HepG2 (cell line): ENCODE data around the gene AKT2. TPM values are rescaled to one million over a fixed set of nuclear protein-coding genes. Genes with fewer than 3 reads are reported as not detected.

Source experiments
- GABPA ChIP-seq, 2 experiments: IDR thresholded peaks; 2 replicates each; pipeline ENCODE4 v1.6.1; 2011 to 2016; ENCODE audit warnings: low read depth in 2 of 2, low read length in 1 of 2, missing biosample characterization in 1 of 2, missing genetic modification characterization in 1 of 2
- GATA4 ChIP-seq: sonication (generic); IDR thresholded peaks from 2 replicates; pipeline ENCODE4 v1.6.1; 2016; ENCODE audit warnings: antibody characterized with exemption, low read depth, borderline replicate concordance
- MEIS2 ChIP-seq: sonication (generic); formaldehyde crosslinking; IDR thresholded peaks from 2 replicates; pipeline ENCODE4 v1.9.0; 2021; ENCODE audit warnings: mild to moderate bottlenecking, missing genetic modification reagents
- MXI1 ChIP-seq: IDR thresholded peaks from 3 replicates; pipeline ENCODE4 v1.6.1; 2012; ENCODE audit warnings: low read depth, low read length, inconsistent platforms, borderline replicate concordance
- MZF1 ChIP-seq: sonication (generic); formaldehyde crosslinking; IDR thresholded peaks from 2 replicates; pipeline ENCODE4 v1.8.1; 2023; ENCODE audit warnings: mild to moderate bottlenecking, missing genetic modification reagents, borderline replicate concordance
- NR2F1 ChIP-seq, 2 experiments: fragments of 450-650 bp in 1 of 2; formaldehyde crosslinking in 1 of 2; IDR thresholded peaks; 2 replicates each; pipeline versions ENCODE4 v1.5.0 to v1.6.1; 2016 to 2020; ENCODE audit warnings: mild to moderate bottlenecking in 1 of 2, missing compliant biosample characterization in 1 of 2, missing genetic modification reagents in 1 of 2, moderate library complexity in 1 of 2
- SIN3B ChIP-seq: fragments of 150-350 bp; IDR thresholded peaks from 2 replicates; pipeline ENCODE4 v1.6.1; 2014; ENCODE audit warnings: low read length
- SMAD9 ChIP-seq: sonication (generic); formaldehyde crosslinking; IDR thresholded peaks from 2 replicates; pipeline ENCODE4 v1.5.1; 2020; ENCODE audit warnings: mild to moderate bottlenecking, missing genetic modification reagents
- U2AF2 ChIP-seq: fragments of 200-400 bp; formaldehyde crosslinking; IDR thresholded peaks from 2 replicates; pipeline ENCODE4 v1.6.1; 2017; ENCODE audit warnings: low read depth, mild to moderate bottlenecking, low read length
- ZNF205 ChIP-seq: IDR thresholded peaks from 2 replicates; pipeline ENCODE4 v1.6.1; 2018; ENCODE audit warnings: missing biosample characterization, missing genetic modification reagents
- ZNF224 ChIP-seq: sonication (generic); formaldehyde crosslinking; IDR thresholded peaks from 2 replicates; pipeline ENCODE4 v1.5.0; 2020; ENCODE audit warnings: mild to moderate bottlenecking, missing genetic modification reagents
- ZNF232 ChIP-seq: sonication (generic); formaldehyde crosslinking; IDR thresholded peaks from 2 replicates; pipeline ENCODE4 v1.4.0; 2020; ENCODE audit warnings: missing genetic modification reagents, borderline replicate concordance
- ZNF251 ChIP-seq: sonication (generic); formaldehyde crosslinking; IDR thresholded peaks from 2 replicates; pipeline ENCODE4 v1.9.0; 2021; ENCODE audit warnings: mild to moderate bottlenecking, missing genetic modification reagents
- ZNF496 ChIP-seq: sonication (generic); formaldehyde crosslinking; IDR thresholded peaks from 2 replicates; pipeline ENCODE4 v1.8.1; 2023; ENCODE audit warnings: mild to moderate bottlenecking, moderate library complexity, missing genetic modification reagents; ENCODE audit not compliant: insufficient replicate concordance
- ZNF547 ChIP-seq: sonication (generic); formaldehyde crosslinking; IDR thresholded peaks from 2 replicates; pipeline ENCODE4 v1.5.1; 2020; ENCODE audit warnings: mild to moderate bottlenecking, missing genetic modification reagents
- ZNF556 ChIP-seq: sonication (generic); formaldehyde crosslinking; IDR thresholded peaks from 2 replicates; pipeline ENCODE4 v1.4.0; 2020; ENCODE audit warnings: mild to moderate bottlenecking, missing genetic modification reagents, borderline replicate concordance
- ZNF589 ChIP-seq: sonication (generic); formaldehyde crosslinking; conservative IDR thresholded peaks from 2 replicates; pipeline ENCODE4 v1.8.0; 2022; ENCODE audit warnings: mild to moderate bottlenecking, moderate library complexity, missing genetic modification reagents
- ZNF790 ChIP-seq: sonication (generic); formaldehyde crosslinking; IDR thresholded peaks from 2 replicates; pipeline ENCODE4 v1.8.0; 2022; ENCODE audit warnings: missing genetic modification reagents, mild to moderate bottlenecking, borderline replicate concordance
- ZNF879 ChIP-seq: sonication (generic); formaldehyde crosslinking; IDR thresholded peaks from 2 replicates; pipeline ENCODE4 v1.8.1; 2023; ENCODE audit warnings: missing genetic modification reagents
- polyA plus RNA-seq, 8 experiments: library from polyadenylated mRNA; depleted of rRNA in 3 of 8; stranded (reverse) in 7 of 8; unstranded in 1 of 8; fragments of >200 nt; fragmentation: Illumina TruSeq in 4 of 8; extraction: Trizol in 4 of 8; gene quantifications; 2 replicates each; pipeline versions ENCODE4 v1.2.1 to v1.2.3, GENCODE V29; 2011 to 2016; ENCODE audit warnings: low read depth in 4 of 8, missing spikeins in 1 of 8, mixed read lengths in 1 of 8; ENCODE audit not compliant: insufficient read depth in 1 of 8
- total RNA-seq, 5 experiments: library from RNA; depleted of rRNA; stranded (reverse); fragments of >200 nt; fragmentation: Illumina TruSeq; extraction: Trizol; gene quantifications; 2 replicates each; pipeline ENCODE4 v1.2.3, GENCODE V29; 2016; ENCODE audit warnings: low read depth in 1 of 5
- TF ChIP-seq, protein P1 (sequence below): sonication (generic); formaldehyde crosslinking; IDR thresholded peaks from 2 replicates; pipeline ENCODE4 v1.5.0; 2020; ENCODE audit warnings: missing genetic modification reagents, mild to moderate bottlenecking, borderline replicate concordance
- TF ChIP-seq, protein P2 (sequence below): sonication (generic); formaldehyde crosslinking; IDR thresholded peaks from 2 replicates; pipeline ENCODE4 v1.4.0; 2020; ENCODE audit warnings: missing genetic modification reagents, borderline replicate concordance
- TF ChIP-seq, protein P3 (sequence below), 2 experiments: sonication (generic) in 1 of 2; formaldehyde crosslinking in 1 of 2; IDR thresholded peaks; 2 replicates each; pipeline versions ENCODE4 v1.4.0 to v1.6.1; 2016 to 2020; ENCODE audit warnings: borderline replicate concordance in 1 of 2, low read depth in 1 of 2, mild to moderate bottlenecking in 1 of 2, missing genetic modification reagents in 1 of 2

The AKT2 gene
- total and polyA plus RNA-seq, 2 of the 13 experiments (the other 11 are each of a cell fraction or from before 2014, with no cell fraction given), result 82.1 to 173 TPM

DNA sequence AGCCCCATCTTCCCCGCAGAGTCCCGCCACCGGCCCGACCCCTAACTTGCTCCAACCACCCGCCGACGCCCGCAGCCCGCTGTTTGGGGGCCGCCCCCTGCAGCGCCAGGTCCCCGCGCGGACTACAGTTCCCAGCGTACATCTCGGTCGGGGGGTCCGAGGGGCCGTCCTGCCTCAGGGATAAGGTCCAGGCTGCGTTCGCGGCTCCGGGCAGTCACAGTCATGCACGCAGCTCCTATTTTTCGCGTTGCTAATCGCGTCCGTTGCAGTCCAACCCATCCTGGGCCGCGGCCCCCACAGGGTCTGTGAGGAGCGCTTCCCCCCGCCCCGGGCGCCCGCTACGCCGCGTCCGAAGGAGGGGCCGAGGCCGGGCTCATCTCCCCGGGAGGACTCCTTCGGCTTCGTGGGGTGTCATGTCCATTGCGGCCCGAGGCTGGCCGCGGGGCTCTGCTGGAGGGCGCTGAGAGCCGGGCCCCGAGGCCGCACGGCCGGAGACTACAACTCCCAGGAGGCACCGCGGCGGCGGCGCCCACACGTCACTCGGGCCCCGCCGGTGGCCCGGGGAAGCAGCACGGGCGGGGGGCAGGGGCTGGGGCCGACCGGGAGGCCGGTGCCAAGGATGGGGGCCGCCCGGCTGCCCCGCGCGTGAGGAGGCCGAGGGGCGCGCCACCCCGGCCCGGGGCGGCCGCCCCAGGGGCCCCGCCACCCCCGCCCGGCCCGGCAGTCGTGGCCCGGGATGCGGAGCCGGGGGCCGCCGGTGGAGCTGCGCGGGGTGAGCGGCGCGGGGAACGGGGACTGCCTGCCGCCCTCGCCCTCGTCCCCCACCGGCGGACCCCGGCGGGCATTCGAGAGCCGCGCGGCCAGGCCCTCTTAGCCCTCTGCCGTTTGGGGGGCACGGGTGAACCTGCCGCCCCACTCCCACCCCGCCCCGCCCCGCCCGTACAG, 94.0 kb downstream of the AKT2 start, which contains the start of gene MAP3K10 (continued):
- TF ChIP-seq ZNF224 (CRISPR knock-in tag) (0 out of 2 replicates have a peak, but pooled peaks have one; percentile 31), ZNF547 (CRISPR knock-in tag) (peak; percentile 76; the same call in 1 of the 2 replicates), ZNF205 (no peak), ZNF556 (CRISPR knock-in tag) (no peak), ZNF251 (no peak), NR2F1 (CRISPR knock-in tag; IDR thresholded peaks at IDR 0.05) (no peak), ZNF879 (CRISPR knock-in tag) (peak; percentile 72; the same call in 1 of the 2 replicates), U2AF2 (no peak), MZF1 (CRISPR knock-in tag) (no peak), GABPA (IDR thresholded peaks at IDR 0.05; ENCODE audit: low read depth, low read length) (peak; percentile 27; the same call in 1 of the 2 replicates), GABPA (CRISPR knock-in tag; IDR thresholded peaks at IDR 0.05; ENCODE audit: low read depth) (peak; percentile 16; the same call in 1 of the 2 replicates), ZNF790 (CRISPR knock-in tag) (0 out of 2 replicates have a peak, but pooled peaks have one; percentile 25), SIN3B (no peak), MXI1 (0 out of 3 replicates have a peak, but pooled peaks have one; percentile 39), GATA4 (0 out of 2 replicates have a peak, but pooled peaks have one; percentile 6), MEIS2 (no peak; the same call in 1 of the 2 replicates), ZNF496 (no peak), SMAD9 (CRISPR knock-in tag) (no peak), ZNF232 (CRISPR knock-in tag) (no peak; the same call in 1 of the 2 replicates), ZNF589 (CRISPR knock-in tag) (no peak)
- TF ChIP-seq, protein P1, sequence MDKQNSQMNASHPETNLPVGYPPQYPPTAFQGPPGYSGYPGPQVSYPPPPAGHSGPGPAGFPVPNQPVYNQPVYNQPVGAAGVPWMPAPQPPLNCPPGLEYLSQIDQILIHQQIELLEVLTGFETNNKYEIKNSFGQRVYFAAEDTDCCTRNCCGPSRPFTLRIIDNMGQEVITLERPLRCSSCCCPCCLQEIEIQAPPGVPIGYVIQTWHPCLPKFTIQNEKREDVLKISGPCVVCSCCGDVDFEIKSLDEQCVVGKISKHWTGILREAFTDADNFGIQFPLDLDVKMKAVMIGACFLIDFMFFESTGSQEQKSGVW (CRISPR knock-in tag), result no peak
- TF ChIP-seq, protein P2, sequence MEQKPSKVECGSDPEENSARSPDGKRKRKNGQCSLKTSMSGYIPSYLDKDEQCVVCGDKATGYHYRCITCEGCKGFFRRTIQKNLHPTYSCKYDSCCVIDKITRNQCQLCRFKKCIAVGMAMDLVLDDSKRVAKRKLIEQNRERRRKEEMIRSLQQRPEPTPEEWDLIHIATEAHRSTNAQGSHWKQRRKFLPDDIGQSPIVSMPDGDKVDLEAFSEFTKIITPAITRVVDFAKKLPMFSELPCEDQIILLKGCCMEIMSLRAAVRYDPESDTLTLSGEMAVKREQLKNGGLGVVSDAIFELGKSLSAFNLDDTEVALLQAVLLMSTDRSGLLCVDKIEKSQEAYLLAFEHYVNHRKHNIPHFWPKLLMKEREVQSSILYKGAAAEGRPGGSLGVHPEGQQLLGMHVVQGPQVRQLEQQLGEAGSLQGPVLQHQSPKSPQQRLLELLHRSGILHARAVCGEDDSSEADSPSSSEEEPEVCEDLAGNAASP, result no peak
- TF ChIP-seq, protein P3, sequence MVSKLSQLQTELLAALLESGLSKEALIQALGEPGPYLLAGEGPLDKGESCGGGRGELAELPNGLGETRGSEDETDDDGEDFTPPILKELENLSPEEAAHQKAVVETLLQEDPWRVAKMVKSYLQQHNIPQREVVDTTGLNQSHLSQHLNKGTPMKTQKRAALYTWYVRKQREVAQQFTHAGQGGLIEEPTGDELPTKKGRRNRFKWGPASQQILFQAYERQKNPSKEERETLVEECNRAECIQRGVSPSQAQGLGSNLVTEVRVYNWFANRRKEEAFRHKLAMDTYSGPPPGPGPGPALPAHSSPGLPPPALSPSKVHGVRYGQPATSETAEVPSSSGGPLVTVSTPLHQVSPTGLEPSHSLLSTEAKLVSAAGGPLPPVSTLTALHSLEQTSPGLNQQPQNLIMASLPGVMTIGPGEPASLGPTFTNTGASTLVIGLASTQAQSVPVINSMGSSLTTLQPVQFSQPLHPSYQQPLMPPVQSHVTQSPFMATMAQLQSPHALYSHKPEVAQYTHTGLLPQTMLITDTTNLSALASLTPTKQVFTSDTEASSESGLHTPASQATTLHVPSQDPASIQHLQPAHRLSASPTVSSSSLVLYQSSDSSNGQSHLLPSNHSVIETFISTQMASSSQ (IDR thresholded peaks at IDR 0.05; ENCODE audit: low read depth), result no peak
- TF ChIP-seq, protein P3 (CRISPR knock-in tag; IDR thresholded peaks at IDR 0.05; ENCODE audit: borderline replicate concordance), result no peak
